ENCODE results near the gene NEDD9.

DNA sequence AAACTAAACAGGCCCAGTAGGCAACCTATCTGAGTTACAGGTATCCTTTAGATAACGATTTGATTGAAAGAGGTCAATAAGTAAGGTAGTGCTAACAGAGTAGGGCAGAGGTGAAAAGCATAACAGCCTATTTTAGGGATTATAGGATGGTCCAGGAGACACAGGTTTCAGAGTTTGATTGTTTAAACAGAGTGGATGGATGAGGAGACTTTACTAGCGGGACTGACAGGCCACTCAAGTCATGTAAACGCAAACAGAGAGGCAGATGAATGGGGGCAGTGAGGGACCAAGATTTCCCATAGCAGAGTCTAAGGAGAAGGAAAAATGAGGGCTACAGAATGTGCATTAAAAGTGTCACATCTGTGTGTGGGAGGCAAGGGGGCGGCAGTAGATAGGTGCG, 4.8 kb downstream of the NEDD9 start:
- TF ChIP-seq CTCF (IDR thresholded peaks at IDR 0.05; ENCODE audit: insufficient read depth, low read length), result no peak
- TF ChIP-seq POLR2AphosphoS5 (IDR thresholded peaks at IDR 0.05; ENCODE audit: low read depth), result no peak
- TF ChIP-seq, protein P1, sequence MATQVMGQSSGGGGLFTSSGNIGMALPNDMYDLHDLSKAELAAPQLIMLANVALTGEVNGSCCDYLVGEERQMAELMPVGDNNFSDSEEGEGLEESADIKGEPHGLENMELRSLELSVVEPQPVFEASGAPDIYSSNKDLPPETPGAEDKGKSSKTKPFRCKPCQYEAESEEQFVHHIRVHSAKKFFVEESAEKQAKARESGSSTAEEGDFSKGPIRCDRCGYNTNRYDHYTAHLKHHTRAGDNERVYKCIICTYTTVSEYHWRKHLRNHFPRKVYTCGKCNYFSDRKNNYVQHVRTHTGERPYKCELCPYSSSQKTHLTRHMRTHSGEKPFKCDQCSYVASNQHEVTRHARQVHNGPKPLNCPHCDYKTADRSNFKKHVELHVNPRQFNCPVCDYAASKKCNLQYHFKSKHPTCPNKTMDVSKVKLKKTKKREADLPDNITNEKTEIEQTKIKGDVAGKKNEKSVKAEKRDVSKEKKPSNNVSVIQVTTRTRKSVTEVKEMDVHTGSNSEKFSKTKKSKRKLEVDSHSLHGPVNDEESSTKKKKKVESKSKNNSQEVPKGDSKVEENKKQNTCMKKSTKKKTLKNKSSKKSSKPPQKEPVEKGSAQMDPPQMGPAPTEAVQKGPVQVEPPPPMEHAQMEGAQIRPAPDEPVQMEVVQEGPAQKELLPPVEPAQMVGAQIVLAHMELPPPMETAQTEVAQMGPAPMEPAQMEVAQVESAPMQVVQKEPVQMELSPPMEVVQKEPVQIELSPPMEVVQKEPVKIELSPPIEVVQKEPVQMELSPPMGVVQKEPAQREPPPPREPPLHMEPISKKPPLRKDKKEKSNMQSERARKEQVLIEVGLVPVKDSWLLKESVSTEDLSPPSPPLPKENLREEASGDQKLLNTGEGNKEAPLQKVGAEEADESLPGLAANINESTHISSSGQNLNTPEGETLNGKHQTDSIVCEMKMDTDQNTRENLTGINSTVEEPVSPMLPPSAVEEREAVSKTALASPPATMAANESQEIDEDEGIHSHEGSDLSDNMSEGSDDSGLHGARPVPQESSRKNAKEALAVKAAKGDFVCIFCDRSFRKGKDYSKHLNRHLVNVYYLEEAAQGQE (IDR thresholded peaks at IDR 0.05; ENCODE audit: insufficient replicate concordance, low read depth), result no peak
- TF ChIP-seq SPI1 (IDR thresholded peaks at IDR 0.05; ENCODE audit: borderline replicate concordance, low read depth), result no peak
- no peak for TF ChIP-seq GABPA (IDR thresholded peaks at IDR 0.05; ENCODE audit: low read depth)

Measured in HL-60 (cell line).